Progenitor cell of endocrine pancreas (in vitro differentiated cells): ENCODE measurements around the gene KCNIP1. TPM values are rescaled to one million over a fixed set of nuclear protein-coding genes. Genes with fewer than 3 reads are reported as not detected.

Experiments used
- DNase-seq: peaks from one replicate; pipeline ENCODE4 v3.0.0; 2021; ENCODE audit warnings: low spot score; ENCODE audit not compliant: unreplicated experiment
- H3K27ac Mint-ChIP-seq: 2 replicates; pipeline ENCODE4 v1.8.0; 2021; ENCODE audit warnings: mild to moderate bottlenecking, moderate library complexity, mixed read lengths
- H3K27me3 Mint-ChIP-seq: 2 replicates; pipeline ENCODE4 v1.8.0; 2021; ENCODE audit warnings: mixed read lengths
- H3K36me3 Mint-ChIP-seq: 2 replicates; pipeline ENCODE4 v1.8.0; 2022; ENCODE audit warnings: mixed read lengths; ENCODE audit not compliant: insufficient read depth
- H3K4me1 Mint-ChIP-seq: 2 replicates; pipeline ENCODE4 v1.8.0; 2021; ENCODE audit warnings: low read depth, mixed read lengths
- H3K4me3 Mint-ChIP-seq: 2 replicates; pipeline ENCODE4 v1.8.0; 2021; ENCODE audit warnings: low read depth, mild to moderate bottlenecking, moderate library complexity, mixed read lengths
- H3K9me3 Mint-ChIP-seq: 2 replicates; pipeline ENCODE4 v1.8.0; 2021; ENCODE audit warnings: low read depth, mixed read lengths
- CTCF ChIP-seq: fragments of 200-600 bp; sonication (generic); IDR thresholded peaks from one replicate; pipeline ENCODE4 v1.5.0; 2021; ENCODE audit warnings: antibody characterized with exemption, mild to moderate bottlenecking; ENCODE audit not compliant: unreplicated experiment
- total RNA-seq: library from RNA; stranded (reverse); gene quantifications from 2 replicates; pipeline ENCODE4 v1.2.1, GENCODE V29; 2021

The KCNIP1 gene
- total RNA-seq, 1 donor from 2014 or later = 18.2 TPM

- H3K4me3 Mint-ChIP-seq = no peak overlapping the region
- H3K9me3 Mint-ChIP-seq = no peaks in the 10 kb centered on the region
- H3K4me1 Mint-ChIP-seq = no peaks in the 10 kb centered on the region
- no peak for TF ChIP-seq CTCF
- peaks cover 4% of the 10 kb centered on the region for H3K27me3 Mint-ChIP-seq
- peaks cover 5% of the 10 kb centered on the region for H3K36me3 Mint-ChIP-seq
- no peak overlapping the region for H3K27ac Mint-ChIP-seq
- no peak for DNase-seq
Measured at GRCh38 chr5:170721681-170722080, 217.9 kb downstream of the KCNIP1 start.

- no peak for TF ChIP-seq CTCF
- no peak overlapping the region for H3K27ac Mint-ChIP-seq
- H3K4me1 Mint-ChIP-seq = no peaks in the 10 kb centered on the region
- no peak for DNase-seq
- peaks cover 5% of the 10 kb centered on the region for H3K36me3 Mint-ChIP-seq
- H3K4me3 Mint-ChIP-seq = no peak overlapping the region
- peaks cover 4% of the 10 kb centered on the region for H3K27me3 Mint-ChIP-seq
- H3K9me3 Mint-ChIP-seq = no peaks in the 10 kb centered on the region
Measured at GRCh38 chr5:170722316-170722715, 218.5 kb downstream of the KCNIP1 start.

- H3K36me3 Mint-ChIP-seq = peaks cover 15% of the 10 kb centered on the region
- no peak for DNase-seq
- no peak for TF ChIP-seq CTCF
- H3K9me3 Mint-ChIP-seq = peaks cover 10% of the 10 kb centered on the region
- H3K27me3 Mint-ChIP-seq = peaks cover 11% of the 10 kb centered on the region
- H3K27ac Mint-ChIP-seq = no peak overlapping the region
- no peaks in the 10 kb centered on the region for H3K4me1 Mint-ChIP-seq
- H3K4me3 Mint-ChIP-seq = no peak overlapping the region
Measured at GRCh38 chr5:170731052-170731451, 227.2 kb downstream of the KCNIP1 start.

GRCh38 chr5:170732685-170733084, 228.9 kb downstream of the KCNIP1 start:
- no peak for TF ChIP-seq CTCF
- H3K27me3 Mint-ChIP-seq = peaks cover 11% of the 10 kb centered on the region
- H3K9me3 Mint-ChIP-seq = peaks cover 10% of the 10 kb centered on the region
- no peak overlapping the region for H3K4me3 Mint-ChIP-seq
- no peak overlapping the region for H3K27ac Mint-ChIP-seq
- H3K36me3 Mint-ChIP-seq = peaks cover 18% of the 10 kb centered on the region
- DNase-seq = no peak
- H3K4me1 Mint-ChIP-seq = no peaks in the 10 kb centered on the region

GRCh38 chr5:170736966-170737365, 233.1 kb downstream of the KCNIP1 start:
- TF ChIP-seq CTCF = no peak
- H3K4me1 Mint-ChIP-seq = no peaks in the 10 kb centered on the region
- DNase-seq = no peak
- H3K9me3 Mint-ChIP-seq = peaks cover 10% of the 10 kb centered on the region
- H3K36me3 Mint-ChIP-seq = peaks cover 18% of the 10 kb centered on the region
- peaks cover 26% of the 10 kb centered on the region for H3K27me3 Mint-ChIP-seq
- no peak overlapping the region for H3K4me3 Mint-ChIP-seq
- H3K27ac Mint-ChIP-seq = no peak overlapping the region
